HCT116 (cell line): ENCODE results near the gene OR10P1. TPM values are rescaled to one million over a fixed set of nuclear protein-coding genes. Genes with fewer than 3 reads are reported as not detected.
"Not testable (repeated sequence)": the region's sequence is repeated elsewhere in the genome, so short reads cannot be mapped to it uniquely, and the experiment has no call there.

Source experiments
- ATAC-seq: fragments of 200-7000 bp; cut with Tn5 transposase; 2 replicates; pipeline ENCODE4 v1.9.1; 2020; ENCODE audit warnings: mild to moderate bottlenecking, moderate library complexity
- BruUV-seq: library from RNA; stranded (reverse); fragments of 400-500 nt; replicated peaks from 2 replicates; lab custom pipeline; 2021; lab: Mats Ljungman, UMichigan
- CTCF ChIA-PET: fragments of 300-600 bp; sonication (Branson Sonifier 250); formaldehyde crosslinking; loops from one replicate; lab custom pipeline; 2021; ENCODE audit warnings: antibody characterized with exemption; lab: Charles Lee
- POLR2A ChIA-PET: fragments of 300-600, 350-600 bp; sonication (Branson Sonifier 250); formaldehyde crosslinking; loops from one replicate; lab custom pipeline; 2021; ENCODE audit warnings: antibody characterized with exemption; lab: Charles Lee
- RAD21 ChIA-PET, 2 experiments: fragments of 300-600 bp; sonication (Branson Sonifier 250); formaldehyde crosslinking; loops; one replicate each; lab custom pipeline; 2023; ENCODE audit warnings: low total read pairs in 2 of 2; ENCODE audit not compliant: uncharacterized antibody in 2 of 2, unreplicated experiment in 2 of 2, low non-redundant PET in 1 of 2; lab: Charles Lee
- DNase-seq: peaks from one replicate; pipeline ENCODE4 v3.0.0-alpha.2; 2010; ENCODE audit warnings: low read depth, low spot score
- H2AFZ ChIP-seq: fragments of 200-600 bp; shearing (Covaris generic), sonication (generic); 2 replicates; pipeline ENCODE4 v1.6.1; 2017; ENCODE audit warnings: low read depth, mixed run types, mixed read lengths, antibody characterized with exemption, low read length; ENCODE audit not compliant: poor library complexity, severe bottlenecking
- H3K27ac ChIP-seq: 2 replicates; pipeline ENCODE4 v1.5.1; 2012; ENCODE audit warnings: low read depth, low read length
- H3K27me3 ChIP-seq: fragments of 200-600 bp; sonication (generic); 2 replicates; pipeline ENCODE4 v1.6.1; 2016; ENCODE audit warnings: mixed run types, low read length, mixed read lengths; ENCODE audit not compliant: insufficient read depth
- H3K36me3 ChIP-seq, 2 experiments: fragments of 200-500 bp in 1 of 2; fragments of 200-600 bp in 1 of 2; sonication (Bioruptor generic) in 1 of 2; sonication (generic) in 1 of 2; 2 replicates each; pipeline versions ENCODE4 v1.5.1 to v1.6.1; 2014 to 2016; ENCODE audit warnings: low read length in 2 of 2, inconsistent platforms in 1 of 2, mixed read lengths in 1 of 2, mixed run types in 1 of 2; ENCODE audit not compliant: insufficient read depth in 2 of 2, control insufficient read depth in 1 of 2
- H3K4me1 ChIP-seq, 2 experiments: fragments of 200-600 bp in 1 of 2; sonication (generic) in 1 of 2; 2 replicates each; pipeline versions ENCODE4 v1.5.1 to v1.6.1; 2012 to 2017; ENCODE audit warnings: low read length in 2 of 2, inconsistent platforms in 1 of 2, mild to moderate bottlenecking in 1 of 2, mixed read lengths in 1 of 2, mixed run types in 1 of 2, moderate library complexity in 1 of 2; ENCODE audit not compliant: insufficient read depth in 2 of 2, control insufficient read depth in 1 of 2
- H3K4me2 ChIP-seq: fragments of 200-600 bp; sonication (generic); 2 replicates; pipeline ENCODE4 v1.6.1; 2017; ENCODE audit warnings: mixed run types, low read length, mixed read lengths
- H3K4me3 ChIP-seq, 2 experiments: fragments of 200-600 bp in 1 of 2; sonication (generic) in 1 of 2; replicated peaks in 1 of 2; 2 replicates each; pipeline ENCODE4 v1.5.1; 2011 to 2016; ENCODE audit warnings: low read length in 2 of 2, control low read depth in 1 of 2, low read depth in 1 of 2, mild to moderate bottlenecking in 1 of 2, mixed read lengths in 1 of 2, mixed run types in 1 of 2
- H3K79me2 ChIP-seq: fragments of 200-600 bp; sonication (generic); 2 replicates; pipeline ENCODE4 v1.6.1; 2017; ENCODE audit warnings: mild to moderate bottlenecking, mixed run types, low read length, moderate library complexity, mixed read lengths; ENCODE audit not compliant: insufficient read depth
- H3K9ac ChIP-seq: fragments of 200-600 bp; sonication (generic); 2 replicates; pipeline ENCODE4 v1.6.1; 2016; ENCODE audit warnings: low read length, mixed read lengths
- H3K9me2 ChIP-seq: fragments of 200-600 bp; sonication (generic), shearing (Covaris generic); 2 replicates; pipeline ENCODE4 v1.6.1; 2017; ENCODE audit warnings: mixed run types, mild to moderate bottlenecking, moderate library complexity; ENCODE audit not compliant: insufficient read depth
- H3K9me3 ChIP-seq, 2 experiments: fragments of 200-500 bp in 1 of 2; fragments of 200-600 bp in 1 of 2; sonication (Bioruptor generic) in 1 of 2; sonication (generic) in 1 of 2; 2 replicates each; pipeline ENCODE4 v1.6.1; 2014 to 2017; ENCODE audit warnings: low read length in 2 of 2, mixed read lengths in 2 of 2, inconsistent platforms in 1 of 2, low read depth in 1 of 2, mild to moderate bottlenecking in 1 of 2, mixed run types in 1 of 2, moderate library complexity in 1 of 2; ENCODE audit not compliant: control insufficient read depth in 1 of 2, insufficient read depth in 1 of 2
- H4K20me1 ChIP-seq: fragments of 200-600 bp; sonication (generic), shearing (Covaris generic); 2 replicates; pipeline ENCODE4 v1.6.1; 2017; ENCODE audit warnings: mixed run types, mild to moderate bottlenecking, moderate library complexity; ENCODE audit not compliant: insufficient read depth
- CBX3 ChIP-seq: IDR thresholded peaks from 2 replicates; pipeline ENCODE4 v1.6.1; 2012; ENCODE audit warnings: low read depth
- CEBPB ChIP-seq: IDR thresholded peaks from 2 replicates; pipeline ENCODE4 v1.6.1; 2012; ENCODE audit warnings: low read depth
- EGR1 ChIP-seq: IDR thresholded peaks from 2 replicates; pipeline ENCODE4 v1.6.1; 2012; ENCODE audit warnings: low read depth
- FOSL1 ChIP-seq: IDR thresholded peaks from 2 replicates; pipeline ENCODE4 v1.6.1; 2012; ENCODE audit warnings: low read depth
- POLR2A ChIP-seq: IDR thresholded peaks from 2 replicates; pipeline ENCODE4 v1.7.0; 2011; ENCODE audit warnings: borderline replicate concordance; ENCODE audit not compliant: insufficient read depth, insufficient read length; ENCODE audit errors: extremely low read depth
- POLR2AphosphoS5 ChIP-seq: IDR thresholded peaks from 2 replicates; pipeline ENCODE4 v1.6.1; 2011; ENCODE audit warnings: mild to moderate bottlenecking, low read depth, low read length, moderate library complexity
- RAD21 ChIP-seq: IDR thresholded peaks from 2 replicates; pipeline ENCODE4 v1.6.1; 2012; ENCODE audit warnings: low read depth, mild to moderate bottlenecking
- SIN3A ChIP-seq: IDR thresholded peaks from 2 replicates; pipeline ENCODE4 v1.6.1; 2012; ENCODE audit warnings: low read depth
- SP1 ChIP-seq: IDR thresholded peaks from 2 replicates; pipeline ENCODE4 v1.6.1; 2012; ENCODE audit warnings: low read depth
- SRF ChIP-seq: IDR thresholded peaks from 2 replicates; pipeline ENCODE4 v1.6.1; 2012; ENCODE audit warnings: low read depth
- TCF7L2 ChIP-seq: IDR thresholded peaks from 2 replicates; pipeline ENCODE4 v1.7.0; 2011; ENCODE audit warnings: borderline replicate concordance, inconsistent platforms; ENCODE audit not compliant: insufficient read depth, insufficient read length; ENCODE audit errors: extremely low read depth
- ZNF274 ChIP-seq: fragments of 200-500 bp; sonication (Bioruptor generic); IDR thresholded peaks from 2 replicates; pipeline ENCODE4 v1.6.1; 2014; ENCODE audit warnings: mild to moderate bottlenecking, low read depth, low read length, inconsistent platforms
- intact Hi-C: fragments of 100-400 bp; cut with micrococcal nuclease; formaldehyde crosslinking; loops from 2 replicates; pipeline ENCODE4 v1.10.0; 2022
- total RNA-seq: library from RNA; stranded (reverse); gene quantifications from one replicate; pipeline ENCODE4 v1.2.1, GENCODE V29; 2021; ENCODE audit not compliant: unreplicated experiment
- TF ChIP-seq, protein P1 (sequence below): IDR thresholded peaks from 2 replicates; pipeline ENCODE4 v1.6.1; 2012; ENCODE audit warnings: low read depth
- TF ChIP-seq, protein P2 (sequence below): IDR thresholded peaks from 2 replicates; pipeline ENCODE4 v1.6.1; 2011; ENCODE audit warnings: mild to moderate bottlenecking, low read length, moderate library complexity; ENCODE audit not compliant: insufficient replicate concordance; ENCODE audit errors: extremely low read depth
- TF ChIP-seq, protein P3 (sequence below): IDR thresholded peaks from 2 replicates; pipeline ENCODE4 v1.6.1; 2012
- TF ChIP-seq, protein P4 (sequence below): IDR thresholded peaks from 2 replicates; pipeline ENCODE4 v1.6.1; 2012

The OR10P1 gene
- total RNA-seq, 1 experiment from 2014 or later, result not detected

DNA sequence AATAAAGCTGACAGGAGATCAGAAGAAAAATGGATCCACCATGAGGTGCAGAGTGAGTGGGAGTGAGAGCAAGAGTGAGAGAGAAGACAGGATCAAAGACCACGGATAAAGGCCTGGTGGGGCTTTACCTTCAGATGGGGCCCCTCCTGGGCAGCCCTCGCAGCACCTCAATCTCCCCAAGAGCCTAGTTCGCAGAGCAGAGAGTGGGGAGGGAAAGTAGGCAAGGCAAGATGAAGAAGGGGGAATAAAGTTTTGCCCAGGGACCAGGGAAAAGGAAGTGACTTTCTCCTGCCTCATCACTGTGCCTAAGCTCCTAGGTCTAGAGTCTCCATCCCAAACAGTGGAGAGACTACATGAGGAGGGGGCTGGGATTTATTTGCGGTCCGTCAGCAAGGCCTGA lies 10.3 kb downstream of the OR10P1 start:
- TF ChIP-seq SP1 (no peak), FOSL1 (no peak), CBX3 (no peak), TCF7L2 (no peak), SRF (no peak), POLR2AphosphoS5 (no peak), RAD21 (no peak), POLR2A (no peak), CEBPB (no peak), EGR1 (no peak), ZNF274 (no peak), SIN3A (no peak)
- TF ChIP-seq, protein P1, sequence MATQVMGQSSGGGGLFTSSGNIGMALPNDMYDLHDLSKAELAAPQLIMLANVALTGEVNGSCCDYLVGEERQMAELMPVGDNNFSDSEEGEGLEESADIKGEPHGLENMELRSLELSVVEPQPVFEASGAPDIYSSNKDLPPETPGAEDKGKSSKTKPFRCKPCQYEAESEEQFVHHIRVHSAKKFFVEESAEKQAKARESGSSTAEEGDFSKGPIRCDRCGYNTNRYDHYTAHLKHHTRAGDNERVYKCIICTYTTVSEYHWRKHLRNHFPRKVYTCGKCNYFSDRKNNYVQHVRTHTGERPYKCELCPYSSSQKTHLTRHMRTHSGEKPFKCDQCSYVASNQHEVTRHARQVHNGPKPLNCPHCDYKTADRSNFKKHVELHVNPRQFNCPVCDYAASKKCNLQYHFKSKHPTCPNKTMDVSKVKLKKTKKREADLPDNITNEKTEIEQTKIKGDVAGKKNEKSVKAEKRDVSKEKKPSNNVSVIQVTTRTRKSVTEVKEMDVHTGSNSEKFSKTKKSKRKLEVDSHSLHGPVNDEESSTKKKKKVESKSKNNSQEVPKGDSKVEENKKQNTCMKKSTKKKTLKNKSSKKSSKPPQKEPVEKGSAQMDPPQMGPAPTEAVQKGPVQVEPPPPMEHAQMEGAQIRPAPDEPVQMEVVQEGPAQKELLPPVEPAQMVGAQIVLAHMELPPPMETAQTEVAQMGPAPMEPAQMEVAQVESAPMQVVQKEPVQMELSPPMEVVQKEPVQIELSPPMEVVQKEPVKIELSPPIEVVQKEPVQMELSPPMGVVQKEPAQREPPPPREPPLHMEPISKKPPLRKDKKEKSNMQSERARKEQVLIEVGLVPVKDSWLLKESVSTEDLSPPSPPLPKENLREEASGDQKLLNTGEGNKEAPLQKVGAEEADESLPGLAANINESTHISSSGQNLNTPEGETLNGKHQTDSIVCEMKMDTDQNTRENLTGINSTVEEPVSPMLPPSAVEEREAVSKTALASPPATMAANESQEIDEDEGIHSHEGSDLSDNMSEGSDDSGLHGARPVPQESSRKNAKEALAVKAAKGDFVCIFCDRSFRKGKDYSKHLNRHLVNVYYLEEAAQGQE, result no peak
- TF ChIP-seq, protein P2, sequence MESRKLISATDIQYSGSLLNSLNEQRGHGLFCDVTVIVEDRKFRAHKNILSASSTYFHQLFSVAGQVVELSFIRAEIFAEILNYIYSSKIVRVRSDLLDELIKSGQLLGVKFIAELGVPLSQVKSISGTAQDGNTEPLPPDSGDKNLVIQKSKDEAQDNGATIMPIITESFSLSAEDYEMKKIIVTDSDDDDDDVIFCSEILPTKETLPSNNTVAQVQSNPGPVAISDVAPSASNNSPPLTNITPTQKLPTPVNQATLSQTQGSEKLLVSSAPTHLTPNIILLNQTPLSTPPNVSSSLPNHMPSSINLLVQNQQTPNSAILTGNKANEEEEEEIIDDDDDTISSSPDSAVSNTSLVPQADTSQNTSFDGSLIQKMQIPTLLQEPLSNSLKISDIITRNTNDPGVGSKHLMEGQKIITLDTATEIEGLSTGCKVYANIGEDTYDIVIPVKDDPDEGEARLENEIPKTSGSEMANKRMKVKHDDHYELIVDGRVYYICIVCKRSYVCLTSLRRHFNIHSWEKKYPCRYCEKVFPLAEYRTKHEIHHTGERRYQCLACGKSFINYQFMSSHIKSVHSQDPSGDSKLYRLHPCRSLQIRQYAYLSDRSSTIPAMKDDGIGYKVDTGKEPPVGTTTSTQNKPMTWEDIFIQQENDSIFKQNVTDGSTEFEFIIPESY, result no peak
- TF ChIP-seq, protein P3, sequence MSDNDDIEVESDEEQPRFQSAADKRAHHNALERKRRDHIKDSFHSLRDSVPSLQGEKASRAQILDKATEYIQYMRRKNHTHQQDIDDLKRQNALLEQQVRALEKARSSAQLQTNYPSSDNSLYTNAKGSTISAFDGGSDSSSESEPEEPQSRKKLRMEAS, result no peak
- TF ChIP-seq, protein P4, sequence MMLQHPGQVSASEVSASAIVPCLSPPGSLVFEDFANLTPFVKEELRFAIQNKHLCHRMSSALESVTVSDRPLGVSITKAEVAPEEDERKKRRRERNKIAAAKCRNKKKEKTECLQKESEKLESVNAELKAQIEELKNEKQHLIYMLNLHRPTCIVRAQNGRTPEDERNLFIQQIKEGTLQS, result no peak
- Histone ChIP-seq H3K9me2 (no peaks in the 10 kb centered on the region), H3K9ac (peak overlapping the region; percentile 35), H3K27me3 (no peaks in the 10 kb centered on the region; the same call in 1 of the 2 replicates), H3K9me3 (no peaks in the 10 kb centered on the region), H3K79me2 (no peaks in the 10 kb centered on the region), H3K4me1 (peaks cover 0 to 17% of the 10 kb centered on the region in 2 experiments; a peak in 2 of 4 replicates), H2AFZ (no peak overlapping the region), H3K27ac (no peak overlapping the region; the same call in 1 of the 2 replicates), H3K4me3 (no peak overlapping the region), H3K4me2 (peak overlapping the region; percentile 67; the same call in 1 of the 2 replicates), H4K20me1 (no peaks in the 10 kb centered on the region), H3K36me3 (no peaks in the 10 kb centered on the region)
- intact Hi-C loops, result no loop called here
- CTCF ChIA-PET, result interaction anchor here (1.2 to 2.9 kb wide), 9 partner anchors 9 to 458 kb away, joined by 3 to 30 read pairs (median 4); a partner anchor contains a TSS
- ATAC-seq, result no peak
- RAD21 ChIA-PET, result interaction anchor here in 1 of 2 experiments (0.8 kb wide), 1 partner anchor 35 kb away, joined by 3 read pairs; a partner anchor contains a TSS
- BruUV-seq, result no TSS peak
- DNase-seq, result no peak
- POLR2A ChIA-PET, result no interaction called here

DNA sequence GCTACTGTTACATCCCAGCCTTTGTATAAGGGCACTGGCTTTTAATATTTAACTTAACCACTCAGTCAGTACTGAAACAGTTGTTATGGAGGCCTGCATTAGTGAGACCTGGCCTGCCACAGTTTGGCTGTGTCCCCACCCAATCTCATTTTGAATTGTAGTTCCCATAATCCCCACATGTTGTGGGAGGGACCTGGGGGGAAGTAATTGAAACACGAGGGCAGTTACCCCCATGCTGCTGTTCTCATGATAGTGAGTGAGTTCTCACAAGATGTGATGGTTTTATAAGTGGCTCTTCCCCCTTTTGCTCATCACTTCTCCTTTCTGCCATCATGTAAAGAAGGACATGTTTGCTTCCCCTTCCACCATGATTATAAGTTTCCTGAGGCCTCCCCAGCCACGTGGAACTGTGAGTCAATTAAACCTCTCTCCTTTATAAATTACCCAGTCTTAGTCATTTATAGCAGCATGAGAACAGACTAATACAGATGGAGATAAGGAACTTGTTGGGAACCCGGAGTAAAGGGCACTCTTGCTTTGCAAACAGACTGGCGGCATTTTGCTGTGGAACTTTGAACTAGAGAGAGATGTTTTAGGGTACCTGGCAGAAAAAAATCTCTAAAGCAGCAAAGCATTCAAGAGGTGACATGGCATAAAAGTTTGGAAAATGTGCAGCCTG lies 14.1 kb downstream of the OR10P1 start:
- RAD21 ChIA-PET, BruUV-seq, H2AFZ ChIP-seq, H3K36me3 ChIP-seq, DNase-seq, H3K9me3 ChIP-seq, H3K9ac ChIP-seq, CTCF ChIA-PET, POLR2A ChIA-PET, H3K9me2 ChIP-seq, H3K27ac ChIP-seq, H3K4me3 ChIP-seq, H3K79me2 ChIP-seq, H4K20me1 ChIP-seq, H3K27me3 ChIP-seq, ATAC-seq, H3K4me2 ChIP-seq: not testable (repeated sequence)
- intact Hi-C loops, result loop anchor here (10.0 kb wide), 1 partner anchor 144 kb away; no protein-coding TSS in a partner anchor
- H3K4me1 ChIP-seq, result peaks cover 0 to 13% of the 10 kb centered on the region in 2 experiments; a peak in 2 of 4 replicates
